SK-N-SH (cell line): ENCODE results near the gene DPYSL5. TPM values are rescaled to one million over a fixed set of nuclear protein-coding genes. Genes with fewer than 3 reads are reported as not detected.

Experiments
- CTCF ChIA-PET: fragments of 300-600, 350-600 bp; formaldehyde crosslinking; extraction: SDS; loops from one replicate; lab custom pipeline; 2021; lab: Yijun Ruan, JAX
- POLR2A ChIA-PET: fragments of 350-600 bp; sonication (Branson Sonifier 250); formaldehyde crosslinking; extraction: SDS; loops from one replicate; lab custom pipeline; 2020; ENCODE audit warnings: antibody characterized with exemption, inconsistent platforms; lab: Yijun Ruan, JAX
- DNase-seq: peaks from one replicate; pipeline ENCODE4 v3.0.0; 2012
- H2AFZ ChIP-seq: fragments of 200-600 bp; sonication (generic); 2 replicates; pipeline ENCODE4 v1.8.1; 2016; ENCODE audit warnings: antibody characterized with exemption, mild to moderate bottlenecking, low read depth
- H3F3A ChIP-seq: fragments of 200-600 bp; sonication (generic); replicated peaks from 2 replicates; pipeline ENCODE3; 2016; ENCODE audit warnings: antibody characterized with exemption, mild to moderate bottlenecking; ENCODE audit not compliant: insufficient read depth
- H3K27ac ChIP-seq, 2 experiments: fragments of 200-500 bp in 1 of 2; fragments of 200-600 bp in 1 of 2; sonication (Bioruptor generic) in 1 of 2; sonication (generic), shearing (Covaris generic) in 1 of 2; 2 replicates each; pipeline versions ENCODE4 v1.5.1 to v1.6.1; 2014 to 2016; ENCODE audit warnings: low read depth in 2 of 2, inconsistent platforms in 1 of 2, low read length in 1 of 2, mild to moderate bottlenecking in 1 of 2, mixed read lengths in 1 of 2
- H3K27me3 ChIP-seq: fragments of 200-600 bp; sonication (generic), shearing (Covaris generic); 2 replicates; pipeline ENCODE4 v1.6.1; 2016; ENCODE audit warnings: mixed run types; ENCODE audit not compliant: insufficient read depth
- H3K36me3 ChIP-seq, 2 experiments: fragments of 200-500 bp in 1 of 2; fragments of 200-600 bp in 1 of 2; sonication (Bioruptor generic) in 1 of 2; sonication (generic) in 1 of 2; replicated peaks in 1 of 2; 2 replicates each; pipeline versions ENCODE3 to v1.5.1; 2014 to 2016; ENCODE audit warnings: low read length in 1 of 2, mild to moderate bottlenecking in 1 of 2; ENCODE audit not compliant: insufficient read depth in 2 of 2, control insufficient read depth in 1 of 2
- H3K4me1 ChIP-seq, 2 experiments: fragments of 200-500 bp in 1 of 2; fragments of 200-600 bp in 1 of 2; sonication (Bioruptor generic) in 1 of 2; sonication (generic), shearing (Covaris generic) in 1 of 2; 2 replicates each; pipeline versions ENCODE4 v1.5.1 to v1.6.1; 2014 to 2016; ENCODE audit warnings: low read depth in 1 of 2, low read length in 1 of 2, mixed run types in 1 of 2; ENCODE audit not compliant: insufficient read depth in 2 of 2, control insufficient read depth in 1 of 2
- H3K4me2 ChIP-seq: fragments of 200-600 bp; sonication (generic), shearing (Covaris generic); 2 replicates; pipeline ENCODE4 v1.6.1; 2017; ENCODE audit warnings: mixed run types
- H3K4me3 ChIP-seq, 2 experiments: fragments of 200-500 bp in 1 of 2; fragments of 200-600 bp in 1 of 2; sonication (Bioruptor generic) in 1 of 2; sonication (generic), shearing (Covaris generic) in 1 of 2; 2 replicates each; pipeline versions ENCODE4 v1.5.1 to v1.8.1; 2014 to 2016; ENCODE audit warnings: low read depth in 2 of 2, inconsistent platforms in 1 of 2, low read length in 1 of 2, mild to moderate bottlenecking in 1 of 2, mixed read lengths in 1 of 2, moderate library complexity in 1 of 2
- H3K79me2 ChIP-seq: fragments of 200-600 bp; sonication (generic); 2 replicates; pipeline ENCODE4 v1.8.1; 2017; ENCODE audit warnings: mild to moderate bottlenecking; ENCODE audit not compliant: insufficient read depth
- H3K9ac ChIP-seq: fragments of 200-600 bp; sonication (generic); 2 replicates; pipeline ENCODE4 v1.6.1; 2017; ENCODE audit warnings: mixed run types
- H3K9me2 ChIP-seq: fragments of 200-600 bp; sonication (generic); 2 replicates; pipeline ENCODE4 v1.6.1; 2017; ENCODE audit warnings: mixed run types
- H3K9me3 ChIP-seq: fragments of 200-600 bp; sonication (generic); 2 replicates; pipeline ENCODE4 v1.6.1; 2017; ENCODE audit warnings: mixed run types, mild to moderate bottlenecking, moderate library complexity
- H4K20me1 ChIP-seq: fragments of 200-600 bp; sonication (generic); 2 replicates; pipeline ENCODE4 v1.6.1; 2017; ENCODE audit warnings: mild to moderate bottlenecking, mixed run types; ENCODE audit not compliant: insufficient read depth
- ELF1 ChIP-seq: IDR thresholded peaks from 2 replicates; pipeline ENCODE4 v1.4.0; 2012
- FOXJ3 ChIP-seq: sonication (generic); formaldehyde crosslinking; IDR thresholded peaks from 2 replicates; pipeline ENCODE4 v1.5.1; 2020; ENCODE audit warnings: mild to moderate bottlenecking, missing genetic modification reagents
- FOXM1 ChIP-seq: IDR thresholded peaks from 2 replicates; pipeline ENCODE4 v1.4.0; 2012; ENCODE audit warnings: low read depth, mild to moderate bottlenecking
- GATA2 ChIP-seq: sonication (generic); formaldehyde crosslinking; IDR thresholded peaks from 2 replicates; pipeline ENCODE4 v1.5.0; 2020; ENCODE audit warnings: mild to moderate bottlenecking, missing genetic modification reagents
- NFIC ChIP-seq: IDR thresholded peaks from 2 replicates; pipeline ENCODE4 v1.4.0; 2012; ENCODE audit warnings: borderline replicate concordance
- RAD21 ChIP-seq: IDR thresholded peaks from 2 replicates; pipeline ENCODE4 v1.6.1; 2012; ENCODE audit warnings: mild to moderate bottlenecking, low read length
- RCOR1 ChIP-seq: fragments of 150-350 bp; IDR thresholded peaks from 2 replicates; pipeline ENCODE4 v1.6.1; 2017; ENCODE audit warnings: antibody characterized with exemption, low read length
- REST ChIP-seq: IDR thresholded peaks from 2 replicates; pipeline ENCODE4 v1.6.1; 2012; ENCODE audit warnings: mild to moderate bottlenecking, low read depth, low read length, moderate library complexity
- TAF1 ChIP-seq: IDR thresholded peaks from 2 replicates; pipeline ENCODE4 v1.6.1; 2012; ENCODE audit warnings: low read depth, mild to moderate bottlenecking, low read length, moderate library complexity, borderline replicate concordance
- TCF12 ChIP-seq: IDR thresholded peaks from 2 replicates; pipeline ENCODE4 v1.4.0; 2012
- WGBS: methylation state at CpG from one replicate; pipeline ENCODE4 v1.1.6; 2017; ENCODE audit warnings: low lambda C conversion rate; 5-methylcytosine and 5-hydroxymethylcytosine counted together
- polyA plus RNA-seq, 3 experiments: library from polyadenylated mRNA; depleted of rRNA; stranded (reverse); fragments of >200 nt; gene quantifications; 2 replicates each; pipeline ENCODE4 v1.2.3, GENCODE V29; 2012
- TF ChIP-seq, protein P1 (sequence below): fragments of 200-600 bp; sonication (generic); IDR thresholded peaks from 2 replicates; pipeline ENCODE4 v1.6.1; 2017; ENCODE audit warnings: antibody characterized with exemption, mild to moderate bottlenecking, moderate library complexity
- TF ChIP-seq, protein P2 (sequence below): fragments of 150-350 bp; IDR thresholded peaks from 2 replicates; pipeline ENCODE4 v1.6.1; 2016; ENCODE audit warnings: mild to moderate bottlenecking, low read depth, low read length

The DPYSL5 gene
- polyA plus RNA-seq, 1 of the 3 experiments (the other 2 are of a cell fraction) = 0.79 TPM

DNA sequence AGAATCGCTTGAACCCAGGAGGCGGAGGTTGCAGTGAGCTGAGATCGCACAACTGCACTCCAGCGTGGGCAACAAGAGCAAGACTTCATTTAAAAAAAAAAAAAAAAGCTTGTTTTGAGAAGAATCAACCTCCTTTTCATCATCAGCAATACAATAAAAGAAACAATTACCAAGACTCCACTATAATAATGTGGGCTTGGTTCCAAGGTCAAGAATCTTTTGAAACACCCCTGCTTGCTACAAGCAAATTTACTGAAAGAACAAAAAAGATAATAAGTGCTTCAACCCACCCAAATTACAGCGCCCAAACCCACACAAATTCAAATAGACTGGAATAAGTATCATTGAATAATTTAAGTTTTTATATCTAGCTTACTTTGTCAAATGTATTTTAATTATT, 88.9 kb downstream of the DPYSL5 start:
- no peak for TF ChIP-seq ELF1
- TF ChIP-seq, protein P1, sequence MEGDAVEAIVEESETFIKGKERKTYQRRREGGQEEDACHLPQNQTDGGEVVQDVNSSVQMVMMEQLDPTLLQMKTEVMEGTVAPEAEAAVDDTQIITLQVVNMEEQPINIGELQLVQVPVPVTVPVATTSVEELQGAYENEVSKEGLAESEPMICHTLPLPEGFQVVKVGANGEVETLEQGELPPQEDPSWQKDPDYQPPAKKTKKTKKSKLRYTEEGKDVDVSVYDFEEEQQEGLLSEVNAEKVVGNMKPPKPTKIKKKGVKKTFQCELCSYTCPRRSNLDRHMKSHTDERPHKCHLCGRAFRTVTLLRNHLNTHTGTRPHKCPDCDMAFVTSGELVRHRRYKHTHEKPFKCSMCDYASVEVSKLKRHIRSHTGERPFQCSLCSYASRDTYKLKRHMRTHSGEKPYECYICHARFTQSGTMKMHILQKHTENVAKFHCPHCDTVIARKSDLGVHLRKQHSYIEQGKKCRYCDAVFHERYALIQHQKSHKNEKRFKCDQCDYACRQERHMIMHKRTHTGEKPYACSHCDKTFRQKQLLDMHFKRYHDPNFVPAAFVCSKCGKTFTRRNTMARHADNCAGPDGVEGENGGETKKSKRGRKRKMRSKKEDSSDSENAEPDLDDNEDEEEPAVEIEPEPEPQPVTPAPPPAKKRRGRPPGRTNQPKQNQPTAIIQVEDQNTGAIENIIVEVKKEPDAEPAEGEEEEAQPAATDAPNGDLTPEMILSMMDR = no peak
- no peak for TF ChIP-seq TAF1
- TF ChIP-seq RCOR1 = no peak
- TF ChIP-seq FOXJ3 (CRISPR knock-in tag) = no peak
- no peak for TF ChIP-seq NFIC
- TF ChIP-seq, protein P2, sequence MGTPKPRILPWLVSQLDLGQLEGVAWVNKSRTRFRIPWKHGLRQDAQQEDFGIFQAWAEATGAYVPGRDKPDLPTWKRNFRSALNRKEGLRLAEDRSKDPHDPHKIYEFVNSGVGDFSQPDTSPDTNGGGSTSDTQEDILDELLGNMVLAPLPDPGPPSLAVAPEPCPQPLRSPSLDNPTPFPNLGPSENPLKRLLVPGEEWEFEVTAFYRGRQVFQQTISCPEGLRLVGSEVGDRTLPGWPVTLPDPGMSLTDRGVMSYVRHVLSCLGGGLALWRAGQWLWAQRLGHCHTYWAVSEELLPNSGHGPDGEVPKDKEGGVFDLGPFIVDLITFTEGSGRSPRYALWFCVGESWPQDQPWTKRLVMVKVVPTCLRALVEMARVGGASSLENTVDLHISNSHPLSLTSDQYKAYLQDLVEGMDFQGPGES = no peak
- no peak for TF ChIP-seq REST
- no peak for TF ChIP-seq FOXM1
- TF ChIP-seq RAD21 = no peak
- TF ChIP-seq GATA2 (CRISPR knock-in tag) = no peak
- no peak for TF ChIP-seq TCF12
- no peaks in the 10 kb centered on the region for H3K36me3 ChIP-seq
- no peak for DNase-seq
- H3K27ac ChIP-seq = no peak overlapping the region
- H3K4me3 ChIP-seq = no peak overlapping the region
- 73% methylated on average over 5 of the region's 5 CpGs for WGBS
- H4K20me1 ChIP-seq = no peaks in the 10 kb centered on the region
- H3K9me2 ChIP-seq = no peaks in the 10 kb centered on the region
- H3K4me1 ChIP-seq = peaks cover 0 to 3% of the 10 kb centered on the region in 2 experiments; a peak in 1 of 4 replicates
- H3K27me3 ChIP-seq = peaks cover 41% of the 10 kb centered on the region
- no peak overlapping the region for H3K4me2 ChIP-seq
- H3F3A ChIP-seq = no peaks in the 10 kb centered on the region
- CTCF ChIA-PET = interaction anchor here (0.7 to 16.0 kb wide), 8 partner anchors 11 to 89 kb away, joined by 3 to 677 read pairs (median 8); partner anchors contain the start of gene DPYSL5
- no peak overlapping the region for H2AFZ ChIP-seq
- H3K79me2 ChIP-seq = no peaks in the 10 kb centered on the region
- POLR2A ChIA-PET = interaction anchor here (1.2 kb wide), 2 partner anchors 14 to 91 kb away, joined by 4 read pairs; no protein-coding TSS in a partner anchor
- no peak overlapping the region for H3K9ac ChIP-seq
- H3K9me3 ChIP-seq = no peaks in the 10 kb centered on the region
